Activated CD8-positive, alpha-beta memory T cell treated with anti-CD3 and anti-CD28 coated beads for 48 hours (primary cell): ENCODE measurements around the gene AMFR.

ENCODE experiments used
- DNase-seq, 3 experiments: peaks; one replicate each; pipeline ENCODE4 v3.0.0-alpha.2; 2020; ENCODE audit warnings: low read depth in 2 of 3, low spot score in 2 of 3

Gene AMFR

GRCh38 chr16:56424404-56424764, 961 bp downstream of the AMFR start:
- DNase-seq: no peak

DNA sequence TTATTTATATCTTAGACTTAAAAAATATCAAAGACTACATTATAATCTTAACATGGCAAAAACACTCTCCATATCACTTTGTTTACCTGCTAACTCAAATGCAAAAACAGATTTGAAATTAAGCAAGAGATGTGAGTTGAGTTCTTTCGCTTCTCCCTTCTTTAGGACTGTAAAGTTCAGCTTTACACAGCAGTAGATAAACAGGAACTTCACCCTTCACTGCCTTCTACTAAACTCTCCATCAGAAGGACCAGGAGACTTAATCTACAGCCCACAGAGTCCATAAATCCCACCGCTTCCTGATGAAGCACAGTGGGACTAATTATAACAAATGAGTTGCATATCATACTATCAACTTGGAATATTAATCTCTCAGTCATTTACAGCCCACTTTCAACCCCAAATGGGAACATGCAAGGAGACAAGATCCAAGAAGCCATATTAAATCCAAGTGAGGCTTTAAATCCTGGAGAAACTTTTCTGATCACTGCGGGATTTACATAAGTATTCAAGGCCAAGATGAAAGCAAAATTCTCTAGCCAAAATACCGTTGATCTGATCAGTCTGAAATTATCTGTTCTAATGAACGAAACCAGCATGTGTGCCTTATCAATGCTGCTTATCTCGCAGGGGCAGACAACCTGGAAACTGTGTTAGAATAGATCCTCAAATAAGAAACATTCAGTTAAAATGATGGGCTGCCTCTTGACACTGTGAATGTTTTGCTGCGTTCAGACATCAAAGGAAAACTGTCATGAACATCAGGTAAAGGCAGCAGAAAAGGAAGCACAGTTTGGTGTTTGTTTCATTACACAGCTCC, 1.6 kb downstream of the AMFR start:
- DNase-seq: no peak

DNA sequence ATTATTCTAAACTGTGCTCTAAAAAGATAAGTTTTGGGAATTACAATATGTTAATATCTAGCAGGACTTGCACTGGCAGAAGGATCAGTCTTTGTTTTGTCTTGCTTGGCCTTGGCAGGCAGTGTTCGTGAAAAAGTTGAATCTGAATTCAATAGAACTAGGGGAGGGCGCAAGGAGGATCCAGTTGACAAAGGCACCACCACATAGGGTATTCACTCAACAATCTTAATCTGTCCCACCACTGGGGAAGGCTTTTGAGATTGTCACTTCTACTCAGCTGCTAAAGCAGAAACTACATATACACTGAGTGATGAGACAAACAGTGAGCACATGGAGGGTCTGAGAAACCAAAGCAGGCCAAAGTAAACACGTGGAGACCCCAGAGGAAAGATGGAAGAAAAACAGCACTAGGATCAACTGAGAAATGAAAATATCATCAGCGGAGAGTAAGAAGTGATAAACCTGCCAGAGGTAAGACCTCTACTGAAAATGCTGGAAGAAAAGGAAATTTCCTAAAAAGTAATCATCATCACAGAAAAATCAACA, 2.4 kb downstream of the AMFR start:
- DNase-seq: no peak

DNA sequence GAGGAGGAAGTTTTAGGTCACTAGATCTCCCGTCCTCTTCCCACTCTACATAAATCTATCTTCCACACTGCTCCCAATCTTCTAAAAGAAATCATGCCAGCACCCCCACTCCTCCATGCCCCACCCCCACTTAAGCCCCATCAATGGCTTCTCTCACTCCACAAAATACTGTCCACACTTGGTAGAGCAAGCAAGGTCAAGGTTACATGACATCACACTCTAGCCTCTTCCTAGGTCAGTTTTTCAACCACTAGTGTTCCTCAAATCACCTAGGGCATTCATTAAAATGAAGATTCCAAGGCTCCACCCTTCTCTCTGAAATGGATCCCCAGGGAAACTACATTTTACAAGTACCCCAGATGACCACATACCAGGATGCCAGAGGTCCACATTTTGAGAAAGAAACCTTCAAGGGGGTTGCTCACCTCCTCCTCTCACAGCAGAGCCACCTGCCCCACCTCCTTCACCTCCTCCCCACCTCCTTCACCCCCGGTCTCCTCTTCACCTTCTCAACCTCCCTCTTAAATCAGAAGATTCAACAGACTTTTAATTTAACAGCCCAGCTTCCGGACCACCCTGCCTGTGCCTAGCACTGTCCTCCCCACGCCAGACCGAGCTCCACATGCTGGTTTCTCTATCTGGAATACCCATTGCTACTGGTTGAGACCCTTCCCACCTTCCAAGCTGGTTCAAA, 3.2 kb downstream of the AMFR start:
- no peak for DNase-seq

- no peak for DNase-seq
Observed at GRCh38 chr16:56421313-56421712, 4.0 kb downstream of the AMFR start.

DNA sequence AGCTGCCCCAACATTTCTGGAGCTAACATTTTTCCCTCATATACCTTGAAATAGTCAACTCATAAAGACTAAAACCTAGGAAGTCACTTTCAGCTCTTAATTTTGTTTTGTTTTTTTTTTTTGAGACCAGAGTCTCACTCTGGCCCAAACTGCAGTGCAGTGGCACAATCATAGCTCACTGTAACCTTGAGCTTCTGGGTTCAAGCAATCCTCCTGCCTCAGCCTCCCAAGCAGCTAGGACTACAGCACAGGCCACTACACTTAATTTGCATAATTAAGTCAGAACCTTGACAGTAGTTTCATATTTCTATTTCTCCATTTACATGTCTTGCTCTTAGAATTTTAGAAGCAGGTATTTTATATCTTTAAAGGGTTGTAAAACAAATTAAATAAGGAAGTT, 4.7 kb downstream of the AMFR start:
- no peak for DNase-seq

GRCh38 chr16:56419740-56420548, 5.4 kb downstream of the AMFR start:
- DNase-seq: no peak

DNA sequence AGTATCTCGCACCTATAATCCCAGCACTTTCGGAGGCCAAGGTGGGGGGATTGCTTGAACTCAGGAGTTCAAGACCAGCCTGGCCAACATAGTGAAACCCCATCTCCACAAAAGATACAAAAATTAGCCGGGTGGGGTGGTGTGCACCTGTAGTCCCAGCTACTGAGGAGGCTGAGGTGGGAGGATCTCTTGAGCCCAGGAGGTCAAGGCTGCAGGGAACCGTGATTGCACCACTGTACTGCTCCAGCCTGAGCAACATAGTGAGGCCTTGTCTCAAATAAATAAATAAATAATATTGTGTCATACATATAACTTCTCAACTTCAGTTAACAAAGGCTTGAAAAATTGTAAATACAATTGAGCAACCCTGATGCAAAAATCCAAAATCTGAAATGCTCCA, 8.2 kb downstream of the AMFR start:
- DNase-seq: no peak

GRCh38 chr16:56415875-56416274, 9.5 kb downstream of the AMFR start:
- no peak for DNase-seq

GRCh38 chr16:56414366-56414765, 11.0 kb downstream of the AMFR start:
- no peak for DNase-seq

GRCh38 chr16:56413381-56413780, 12.0 kb downstream of the AMFR start:
- no peak for DNase-seq

GRCh38 chr16:56411624-56412023, 13.7 kb downstream of the AMFR start:
- no peak for DNase-seq

DNA sequence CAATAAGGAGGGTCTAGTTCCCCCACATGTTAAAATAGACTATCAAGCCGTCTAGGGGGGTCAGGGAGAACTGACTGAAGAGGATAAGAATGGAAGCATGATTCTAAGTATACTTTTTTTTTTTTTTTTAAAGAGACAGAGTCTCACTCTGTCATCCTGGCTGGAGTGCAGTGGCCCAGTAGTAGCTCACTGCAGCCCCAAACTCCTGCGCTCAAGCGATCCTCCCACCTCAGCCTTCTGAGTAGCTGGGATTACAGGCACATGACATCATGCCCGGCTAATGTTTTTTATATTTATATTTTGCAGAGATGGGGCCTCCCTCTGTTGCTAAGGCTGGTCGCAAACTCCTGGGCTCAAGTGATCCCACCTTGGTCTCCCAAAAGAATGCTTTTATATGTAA, 14.2 kb downstream of the AMFR start:
- no peak for DNase-seq

GRCh38 chr16:56409195-56409594, 16.1 kb downstream of the AMFR start:
- no peak for DNase-seq

DNA sequence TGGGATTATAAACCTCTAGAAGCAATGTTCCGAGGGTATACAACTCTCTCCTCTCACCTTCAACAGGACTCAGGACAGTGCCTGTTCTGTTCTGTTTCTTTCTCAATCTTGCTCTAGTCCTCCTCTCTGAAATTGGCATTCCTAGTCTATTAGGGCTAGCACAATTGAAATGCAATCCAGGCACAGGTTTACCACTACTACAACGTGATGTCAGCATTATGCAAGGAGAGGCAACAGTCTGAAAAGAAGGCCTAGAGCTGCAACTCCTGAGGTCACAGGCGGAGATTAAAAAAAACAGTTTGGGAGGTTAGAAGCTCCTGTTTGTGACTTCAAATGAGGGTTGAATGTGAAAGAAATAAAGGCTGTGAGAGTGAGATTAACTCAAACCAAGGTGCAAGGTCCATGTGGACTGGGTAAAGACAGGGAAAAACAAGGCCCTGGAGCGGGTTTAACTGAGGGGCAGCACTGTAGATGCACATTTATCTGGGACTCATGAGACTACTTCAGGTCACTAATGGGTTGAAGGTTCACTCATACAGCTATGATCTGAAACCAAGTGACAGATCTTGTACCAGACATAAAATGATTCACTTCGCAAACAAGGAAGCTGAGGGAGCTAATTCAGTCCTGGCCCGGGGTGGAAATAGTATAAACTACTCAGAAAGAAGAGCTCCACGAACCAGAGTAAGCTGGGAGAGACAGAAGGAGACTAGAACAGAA, 16.8 kb downstream of the AMFR start:
- no peak for DNase-seq

GRCh38 chr16:56405977-56406672, 19.2 kb downstream of the AMFR start:
- no peak for DNase-seq

GRCh38 chr16:56401482-56401881, 23.9 kb downstream of the AMFR start:
- DNase-seq: no peak

GRCh38 chr16:56400458-56400857, 24.9 kb downstream of the AMFR start:
- no peak for DNase-seq

DNA sequence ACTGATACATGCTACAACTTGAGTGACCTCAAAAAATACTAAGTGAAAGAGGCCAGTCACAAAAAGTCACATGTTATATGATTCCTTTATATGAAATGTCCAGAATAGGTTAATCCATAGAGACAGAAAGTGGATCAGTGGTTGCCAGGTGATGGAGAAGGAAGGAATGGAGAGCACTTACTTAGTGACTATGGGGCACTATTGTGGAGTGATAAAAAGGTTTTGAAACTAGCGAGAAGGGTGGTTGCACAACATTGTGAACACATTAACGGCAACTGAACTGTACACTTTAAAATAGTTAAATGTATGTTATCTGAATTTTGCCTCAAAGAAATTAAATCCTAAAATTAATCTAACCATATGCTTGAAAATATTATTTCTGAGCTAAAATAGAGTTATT, 25.9 kb downstream of the AMFR start:
- DNase-seq: no peak

DNA sequence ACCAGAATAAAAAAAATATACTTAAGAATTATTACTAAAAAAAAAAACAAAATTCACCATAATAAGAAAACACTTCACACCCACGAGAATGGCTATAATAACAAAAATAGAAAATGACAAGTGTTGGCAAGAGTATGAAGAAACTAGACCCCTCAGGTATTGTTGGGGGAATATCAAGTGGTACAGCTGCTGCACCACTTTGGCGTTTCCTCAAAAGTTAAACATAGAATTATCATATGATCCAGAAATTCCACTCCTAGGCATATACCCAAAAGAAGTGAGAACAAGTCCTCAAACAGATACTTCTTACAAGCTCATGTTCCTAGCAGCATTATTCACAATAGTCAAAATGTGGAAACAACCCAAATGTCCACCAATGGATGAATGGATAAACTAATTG, 26.3 kb downstream of the AMFR start:
- DNase-seq: no peak
